HepG2 (cell line): ENCODE measurements around the gene TFDP1. TPM values are rescaled to one million over a fixed set of nuclear protein-coding genes. Genes with fewer than 3 reads are reported as not detected.

Experiments
- ATAC-seq: fragments of 200-7000 bp; cut with Tn5 transposase; 3 replicates; pipeline ENCODE4 v1.9.1; 2020; ENCODE audit warnings: mild to moderate bottlenecking, moderate library complexity
- BruUV-seq: library from RNA; stranded (reverse); fragments of 400-500 nt; replicated peaks from 2 replicates; lab custom pipeline; 2021; lab: Mats Ljungman, UMichigan
- CTCF ChIA-PET: fragments of 300-600 bp; formaldehyde crosslinking; extraction: SDS; loops from one replicate; lab custom pipeline; 2021; ENCODE audit warnings: low total read pairs, inconsistent platforms, low intra/inter-chr PET ratio; lab: Yijun Ruan, JAX
- POLR2A ChIA-PET: fragments of 350-600 bp; sonication (Branson Sonifier 250); formaldehyde crosslinking; loops from one replicate; lab custom pipeline; 2020; ENCODE audit warnings: antibody characterized with exemption, inconsistent platforms; lab: Yijun Ruan, JAX
- DNase-seq: peaks from one replicate; pipeline ENCODE4 v3.0.0-alpha.2; 2015; ENCODE audit warnings: low spot score
- FAIRE-seq: peaks from 3 replicates; lab custom pipeline; 2011; peaks lifted over from hg19 to GRCh38; lab: Jason Lieb, UNC
- H2AFZ ChIP-seq: one replicate; pipeline ENCODE4 v1.6.1; 2011; ENCODE audit warnings: low read length, inconsistent platforms
- H3K27ac ChIP-seq: fragments of 300-600 bp; 3 replicates; pipeline ENCODE4 v1.8.0; 2011; ENCODE audit warnings: mixed run types, mild to moderate bottlenecking, mixed read lengths, low read length, inconsistent platforms; ENCODE audit not compliant: insufficient read depth; ENCODE audit errors: extremely low read length
- H3K27me3 ChIP-seq, 2 experiments: fragments of 200-600 bp in 1 of 2; 2 replicates in 1 of 2; 3 replicates in 1 of 2; pipeline versions ENCODE4 v1.6.0 to v1.8.0; 2011; ENCODE audit warnings: low read length in 2 of 2, mild to moderate bottlenecking in 2 of 2, moderate library complexity in 2 of 2, inconsistent platforms in 1 of 2; ENCODE audit not compliant: insufficient read depth in 2 of 2, control insufficient read depth in 1 of 2
- H3K36me3 ChIP-seq, 2 experiments: fragments of 200-600 bp in 1 of 2; replicated peaks in 1 of 2; 2 replicates in 1 of 2; 3 replicates in 1 of 2; pipeline versions ENCODE4 v1.5.1 to v1.8.0; 2011; ENCODE audit warnings: low read length in 2 of 2, inconsistent platforms in 1 of 2; ENCODE audit not compliant: insufficient read depth in 2 of 2, control insufficient read depth in 1 of 2
- H3K4me1 ChIP-seq: 2 replicates; pipeline ENCODE4 v1.5.1; 2012; ENCODE audit warnings: low read length, inconsistent platforms; ENCODE audit not compliant: insufficient read depth
- H3K4me2 ChIP-seq: 2 replicates; pipeline ENCODE4 v1.6.0; 2011; ENCODE audit warnings: low read depth, low read length, inconsistent platforms
- H3K4me3 ChIP-seq, 3 experiments: fragments of 200-600 bp in 1 of 3; sonication (generic), shearing (Covaris generic) in 1 of 3; replicated peaks in 1 of 3; 2 replicates each; pipeline ENCODE4 v1.5.1; 2011 to 2016; ENCODE audit warnings: low read length in 3 of 3, inconsistent platforms in 2 of 3, low read depth in 2 of 3, mild to moderate bottlenecking in 2 of 3, control low read depth in 1 of 3, mixed read lengths in 1 of 3; ENCODE audit not compliant: insufficient read depth in 1 of 3
- H3K79me2 ChIP-seq: one replicate; pipeline ENCODE4 v1.6.1; 2011; ENCODE audit warnings: low read length, inconsistent platforms; ENCODE audit not compliant: insufficient read depth
- H3K9ac ChIP-seq: 2 replicates; pipeline ENCODE4 v1.6.0; 2011; ENCODE audit warnings: mild to moderate bottlenecking, low read depth, low read length, inconsistent platforms; ENCODE audit not compliant: insufficient read depth
- H3K9me3 ChIP-seq: 2 replicates; pipeline ENCODE4 v1.5.1; 2012; ENCODE audit warnings: mild to moderate bottlenecking, low read length
- H4K20me1 ChIP-seq: 2 replicates; pipeline ENCODE4 v1.6.0; 2011; ENCODE audit warnings: inconsistent platforms, mild to moderate bottlenecking, low read length, moderate library complexity; ENCODE audit not compliant: insufficient read depth
- BRCA1 ChIP-seq: sonication (generic); formaldehyde crosslinking; IDR thresholded peaks from 2 replicates; pipeline ENCODE4 v1.4.0; 2020; ENCODE audit warnings: missing genetic modification reagents
- ETV5 ChIP-seq: IDR thresholded peaks from 2 replicates; pipeline ENCODE4 v1.6.1; 2018; ENCODE audit warnings: missing biosample characterization, missing genetic modification reagents, inconsistent platforms, borderline replicate concordance
- HNRNPK ChIP-seq: fragments of 200-400 bp; formaldehyde crosslinking; IDR thresholded peaks from 2 replicates; pipeline ENCODE4 v1.6.1; 2018; ENCODE audit warnings: low read length, low read depth, moderate library complexity, mild to moderate bottlenecking; ENCODE audit not compliant: poor library complexity, severe bottlenecking
- MYC ChIP-seq: sonication (generic); formaldehyde crosslinking; IDR thresholded peaks from 2 replicates; pipeline ENCODE4 v1.9.0; 2021; ENCODE audit warnings: missing genetic modification reagents, borderline replicate concordance
- SMARCE1 ChIP-seq: fragments of 450-650 bp; IDR thresholded peaks from 2 replicates; pipeline ENCODE4 v1.6.1; 2017; ENCODE audit warnings: borderline replicate concordance
- ZNF598 ChIP-seq: sonication (generic); formaldehyde crosslinking; IDR thresholded peaks from 2 replicates; pipeline ENCODE4 v1.5.1; 2020; ENCODE audit warnings: mild to moderate bottlenecking, missing genetic modification reagents, borderline replicate concordance
- ZNF816 ChIP-seq: sonication (generic); formaldehyde crosslinking; IDR thresholded peaks from 2 replicates; pipeline ENCODE4 v1.8.0; 2022; ENCODE audit warnings: missing genetic modification reagents, mild to moderate bottlenecking, borderline replicate concordance
- WGBS: methylation state at CpG from one replicate; pipeline ENCODE4 v1.1.6; 2017; ENCODE audit warnings: low lambda C conversion rate; 5-methylcytosine and 5-hydroxymethylcytosine counted together
- in situ Hi-C: cut with HindIII; loops from 2 replicates; pipeline ENCODE4 v1.10.0; 2017; ENCODE audit warnings: low pct_unique_long_range_greater_than_20kb; ENCODE audit not compliant: extremely low pct_ligation_motif_present
- intact Hi-C: fragments of 100-400 bp; cut with micrococcal nuclease; formaldehyde crosslinking; loops from one replicate; pipeline ENCODE4 v1.10.0; 2022; ENCODE audit not compliant: unreplicated experiment
- polyA plus RNA-seq, 8 experiments: library from polyadenylated mRNA; depleted of rRNA in 3 of 8; stranded (reverse) in 7 of 8; unstranded in 1 of 8; fragments of >200 nt; fragmentation: Illumina TruSeq in 4 of 8; extraction: Trizol in 4 of 8; gene quantifications; 2 replicates each; pipeline versions ENCODE4 v1.2.1 to v1.2.3, GENCODE V29; 2011 to 2016; ENCODE audit warnings: low read depth in 4 of 8, missing spikeins in 1 of 8, mixed read lengths in 1 of 8; ENCODE audit not compliant: insufficient read depth in 1 of 8
- total RNA-seq, 5 experiments: library from RNA; depleted of rRNA; stranded (reverse); fragments of >200 nt; fragmentation: Illumina TruSeq; extraction: Trizol; gene quantifications; 2 replicates each; pipeline ENCODE4 v1.2.3, GENCODE V29; 2016; ENCODE audit warnings: low read depth in 1 of 5
- TF ChIP-seq, protein P1 (sequence below): sonication (generic); formaldehyde crosslinking; IDR thresholded peaks from 2 replicates; pipeline ENCODE4 v1.4.0; 2020; ENCODE audit warnings: missing genetic modification reagents
- TF ChIP-seq, protein P2 (sequence below): sonication (generic); formaldehyde crosslinking; IDR thresholded peaks from 2 replicates; pipeline ENCODE4 v1.4.0; 2020; ENCODE audit warnings: missing genetic modification reagents

TFDP1 gene
- total and polyA plus RNA-seq, 2 of the 13 experiments (the other 11 are each of a cell fraction or from before 2014, with no cell fraction given): 38.0 to 84.2 TPM

GRCh38 chr13:113607056-113607888 lies 22.7 kb downstream of the TFDP1 start:
- Histone ChIP-seq H3K4me3 (no peak overlapping the region), H3K4me1 (no peaks in the 10 kb centered on the region), H2AFZ (no peak overlapping the region), H3K36me3 (peaks cover 2 to 37% of the 10 kb centered on the region in 2 experiments; a peak in 4 of 5 replicates), H3K9me3 (no peaks in the 10 kb centered on the region), H4K20me1 (peaks cover 4% of the 10 kb centered on the region), H3K4me2 (no peak overlapping the region), H3K79me2 (peaks cover 85% of the 10 kb centered on the region), H3K27ac (no peak overlapping the region), H3K27me3 (no peaks in the 10 kb centered on the region; a peak in 1 of 5 replicates), H3K9ac (no peak overlapping the region)
- intact Hi-C loops (no loop called here), in situ Hi-C loops (no loop called here)
- ChIA-PET CTCF (no interaction called here), POLR2A (no interaction called here)
- DNase-seq: no peak
- no peak for FAIRE-seq
- BruUV-seq: no TSS peak
- TF ChIP-seq BRCA1 (CRISPR knock-in tag): no peak
- TF ChIP-seq SMARCE1: no peak
- TF ChIP-seq, protein P1, sequence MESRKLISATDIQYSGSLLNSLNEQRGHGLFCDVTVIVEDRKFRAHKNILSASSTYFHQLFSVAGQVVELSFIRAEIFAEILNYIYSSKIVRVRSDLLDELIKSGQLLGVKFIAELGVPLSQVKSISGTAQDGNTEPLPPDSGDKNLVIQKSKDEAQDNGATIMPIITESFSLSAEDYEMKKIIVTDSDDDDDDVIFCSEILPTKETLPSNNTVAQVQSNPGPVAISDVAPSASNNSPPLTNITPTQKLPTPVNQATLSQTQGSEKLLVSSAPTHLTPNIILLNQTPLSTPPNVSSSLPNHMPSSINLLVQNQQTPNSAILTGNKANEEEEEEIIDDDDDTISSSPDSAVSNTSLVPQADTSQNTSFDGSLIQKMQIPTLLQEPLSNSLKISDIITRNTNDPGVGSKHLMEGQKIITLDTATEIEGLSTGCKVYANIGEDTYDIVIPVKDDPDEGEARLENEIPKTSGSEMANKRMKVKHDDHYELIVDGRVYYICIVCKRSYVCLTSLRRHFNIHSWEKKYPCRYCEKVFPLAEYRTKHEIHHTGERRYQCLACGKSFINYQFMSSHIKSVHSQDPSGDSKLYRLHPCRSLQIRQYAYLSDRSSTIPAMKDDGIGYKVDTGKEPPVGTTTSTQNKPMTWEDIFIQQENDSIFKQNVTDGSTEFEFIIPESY (CRISPR knock-in tag): no peak
- TF ChIP-seq ZNF816: no peak
- TF ChIP-seq HNRNPK: no peak
- TF ChIP-seq ZNF598: no peak
- TF ChIP-seq ETV5: no peak
- TF ChIP-seq, protein P2, sequence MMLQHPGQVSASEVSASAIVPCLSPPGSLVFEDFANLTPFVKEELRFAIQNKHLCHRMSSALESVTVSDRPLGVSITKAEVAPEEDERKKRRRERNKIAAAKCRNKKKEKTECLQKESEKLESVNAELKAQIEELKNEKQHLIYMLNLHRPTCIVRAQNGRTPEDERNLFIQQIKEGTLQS (CRISPR knock-in tag): no peak
- no peak for TF ChIP-seq MYC
- ATAC-seq: no peak; the same call in 2 of the 3 replicates
- 95% methylated on average over 8 of the region's 28 CpGs for WGBS
